Uterus (tissue), 2 donors: ENCODE results near the gene LSM8.

Experiments
- POLR2A ChIP-seq, 2 donors: fragments of 450-650 bp; IDR thresholded peaks; one replicate each; pipeline ENCODE4 v1.6.1; 2016; ENCODE audit warnings: antibody characterized with exemption in 2 of 2, mild to moderate bottlenecking in 1 of 2, moderate library complexity in 1 of 2
- TF ChIP-seq, protein P1 (sequence below), 4 experiments: fragments of 200-600 bp in 2 of 4; fragments of 450-650 bp in 2 of 4; sonication (generic) in 2 of 4; IDR thresholded peaks; one replicate each; pipeline ENCODE4 v1.5.1; 2016 to 2019; ENCODE audit warnings: antibody characterized with exemption in 4 of 4, mild to moderate bottlenecking in 2 of 4, moderate library complexity in 1 of 4

DNA sequence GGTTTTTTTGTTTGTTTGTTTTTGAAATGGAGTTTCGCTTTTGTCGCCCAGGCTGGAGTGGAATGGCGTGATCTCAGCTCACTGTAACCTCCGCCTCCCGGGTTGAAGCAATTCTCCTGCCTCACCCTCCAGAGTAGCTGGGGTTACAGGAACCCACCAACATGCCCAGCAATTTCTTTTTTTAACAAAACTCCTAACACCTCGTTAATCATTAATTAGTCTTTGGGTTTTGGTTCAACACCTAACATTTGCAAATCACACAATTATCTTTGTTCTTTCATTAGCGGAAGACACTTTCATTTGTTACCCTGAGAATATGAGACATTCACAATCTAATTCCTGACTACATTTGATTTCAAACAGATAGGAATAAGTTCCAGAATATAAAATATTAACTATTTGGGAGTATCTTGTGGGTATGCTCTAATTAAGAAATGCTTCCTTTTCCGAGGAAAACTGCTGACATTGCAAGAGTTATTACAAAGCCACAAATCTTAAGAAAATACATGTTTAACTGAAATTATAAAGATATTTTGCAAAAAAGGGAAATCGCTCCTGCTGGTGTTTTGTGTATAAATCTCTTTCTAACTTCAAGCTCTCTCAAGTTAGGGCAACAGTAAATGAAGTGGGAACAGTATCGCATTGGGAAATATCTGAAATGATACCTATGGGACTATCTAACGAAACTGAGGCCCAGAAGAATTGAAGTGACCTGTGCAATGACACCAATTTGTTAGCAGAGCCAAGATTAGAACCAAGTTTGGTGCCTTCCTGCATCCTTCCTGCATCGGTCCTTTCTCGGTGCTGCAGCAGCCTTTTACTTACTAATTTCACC, 1.2 kb upstream of the LSM8 start:
- TF ChIP-seq, protein P1, sequence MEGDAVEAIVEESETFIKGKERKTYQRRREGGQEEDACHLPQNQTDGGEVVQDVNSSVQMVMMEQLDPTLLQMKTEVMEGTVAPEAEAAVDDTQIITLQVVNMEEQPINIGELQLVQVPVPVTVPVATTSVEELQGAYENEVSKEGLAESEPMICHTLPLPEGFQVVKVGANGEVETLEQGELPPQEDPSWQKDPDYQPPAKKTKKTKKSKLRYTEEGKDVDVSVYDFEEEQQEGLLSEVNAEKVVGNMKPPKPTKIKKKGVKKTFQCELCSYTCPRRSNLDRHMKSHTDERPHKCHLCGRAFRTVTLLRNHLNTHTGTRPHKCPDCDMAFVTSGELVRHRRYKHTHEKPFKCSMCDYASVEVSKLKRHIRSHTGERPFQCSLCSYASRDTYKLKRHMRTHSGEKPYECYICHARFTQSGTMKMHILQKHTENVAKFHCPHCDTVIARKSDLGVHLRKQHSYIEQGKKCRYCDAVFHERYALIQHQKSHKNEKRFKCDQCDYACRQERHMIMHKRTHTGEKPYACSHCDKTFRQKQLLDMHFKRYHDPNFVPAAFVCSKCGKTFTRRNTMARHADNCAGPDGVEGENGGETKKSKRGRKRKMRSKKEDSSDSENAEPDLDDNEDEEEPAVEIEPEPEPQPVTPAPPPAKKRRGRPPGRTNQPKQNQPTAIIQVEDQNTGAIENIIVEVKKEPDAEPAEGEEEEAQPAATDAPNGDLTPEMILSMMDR (IDR thresholded peaks at IDR 0.05): no peak
- TF ChIP-seq POLR2A (IDR thresholded peaks at IDR 0.05): no peak
